GM12875 (cell line): ENCODE results near the gene CACNG1.

Experiments used
- H3K4me3 ChIP-seq: one replicate; pipeline ENCODE4 v1.5.1; 2011; ENCODE audit warnings: low read depth, low read length, control low read depth
- TF ChIP-seq, protein P1 (sequence below): IDR thresholded peaks from 2 replicates; pipeline ENCODE4 v1.5.1; 2011; ENCODE audit warnings: low read depth, mild to moderate bottlenecking, control low read depth, inconsistent platforms, low read length, moderate library complexity, borderline replicate concordance; ENCODE audit not compliant: insufficient read depth

The CACNG1 gene, protein sequence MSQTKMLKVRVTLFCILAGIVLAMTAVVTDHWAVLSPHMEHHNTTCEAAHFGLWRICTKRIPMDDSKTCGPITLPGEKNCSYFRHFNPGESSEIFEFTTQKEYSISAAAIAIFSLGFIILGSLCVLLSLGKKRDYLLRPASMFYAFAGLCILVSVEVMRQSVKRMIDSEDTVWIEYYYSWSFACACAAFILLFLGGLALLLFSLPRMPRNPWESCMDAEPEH

DNA sequence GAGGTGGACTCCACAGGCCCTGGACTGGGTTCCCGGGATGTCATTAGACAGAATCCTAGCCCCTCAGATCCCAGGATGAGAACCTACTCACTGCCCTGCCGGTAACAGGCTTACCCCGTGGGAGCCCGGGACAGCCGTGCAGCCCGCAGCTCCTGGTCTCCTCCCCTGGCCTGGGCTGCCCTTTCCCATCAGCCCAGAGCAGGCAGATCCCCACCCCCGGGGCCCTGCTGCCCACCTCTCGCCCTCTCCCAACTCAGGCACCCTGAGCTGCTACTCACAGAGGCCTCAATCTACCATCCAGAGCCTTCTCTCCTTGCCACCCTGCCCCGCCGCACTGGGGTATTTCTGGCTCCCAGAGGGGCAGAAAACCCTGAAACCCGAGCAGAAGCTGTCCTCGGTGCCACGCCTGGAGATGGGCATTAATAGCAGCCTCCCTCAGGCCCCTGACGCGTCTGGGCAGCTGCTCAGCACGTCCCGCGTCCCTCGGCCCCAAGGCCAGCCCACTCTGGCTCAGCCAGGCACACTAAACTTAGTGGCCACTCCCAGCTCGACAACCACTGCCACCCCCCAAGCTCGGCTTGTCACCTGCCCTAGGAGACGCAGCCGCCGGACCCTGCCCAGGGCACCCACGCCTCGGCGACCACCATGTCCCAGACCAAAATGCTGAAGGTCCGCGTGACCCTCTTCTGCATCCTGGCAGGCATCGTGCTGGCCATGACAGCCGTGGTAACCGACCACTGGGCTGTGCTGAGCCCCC, at the start of gene CACNG1:
CACNG1 (plus strand) TSS at position 539 of the 757 bp plus-strand sequence; CDS start at position 646, 107 bp downstream.
- TF ChIP-seq, protein P1, sequence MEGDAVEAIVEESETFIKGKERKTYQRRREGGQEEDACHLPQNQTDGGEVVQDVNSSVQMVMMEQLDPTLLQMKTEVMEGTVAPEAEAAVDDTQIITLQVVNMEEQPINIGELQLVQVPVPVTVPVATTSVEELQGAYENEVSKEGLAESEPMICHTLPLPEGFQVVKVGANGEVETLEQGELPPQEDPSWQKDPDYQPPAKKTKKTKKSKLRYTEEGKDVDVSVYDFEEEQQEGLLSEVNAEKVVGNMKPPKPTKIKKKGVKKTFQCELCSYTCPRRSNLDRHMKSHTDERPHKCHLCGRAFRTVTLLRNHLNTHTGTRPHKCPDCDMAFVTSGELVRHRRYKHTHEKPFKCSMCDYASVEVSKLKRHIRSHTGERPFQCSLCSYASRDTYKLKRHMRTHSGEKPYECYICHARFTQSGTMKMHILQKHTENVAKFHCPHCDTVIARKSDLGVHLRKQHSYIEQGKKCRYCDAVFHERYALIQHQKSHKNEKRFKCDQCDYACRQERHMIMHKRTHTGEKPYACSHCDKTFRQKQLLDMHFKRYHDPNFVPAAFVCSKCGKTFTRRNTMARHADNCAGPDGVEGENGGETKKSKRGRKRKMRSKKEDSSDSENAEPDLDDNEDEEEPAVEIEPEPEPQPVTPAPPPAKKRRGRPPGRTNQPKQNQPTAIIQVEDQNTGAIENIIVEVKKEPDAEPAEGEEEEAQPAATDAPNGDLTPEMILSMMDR: no peak
- H3K4me3 ChIP-seq: no peak within 1 kb of the TSS

DNA sequence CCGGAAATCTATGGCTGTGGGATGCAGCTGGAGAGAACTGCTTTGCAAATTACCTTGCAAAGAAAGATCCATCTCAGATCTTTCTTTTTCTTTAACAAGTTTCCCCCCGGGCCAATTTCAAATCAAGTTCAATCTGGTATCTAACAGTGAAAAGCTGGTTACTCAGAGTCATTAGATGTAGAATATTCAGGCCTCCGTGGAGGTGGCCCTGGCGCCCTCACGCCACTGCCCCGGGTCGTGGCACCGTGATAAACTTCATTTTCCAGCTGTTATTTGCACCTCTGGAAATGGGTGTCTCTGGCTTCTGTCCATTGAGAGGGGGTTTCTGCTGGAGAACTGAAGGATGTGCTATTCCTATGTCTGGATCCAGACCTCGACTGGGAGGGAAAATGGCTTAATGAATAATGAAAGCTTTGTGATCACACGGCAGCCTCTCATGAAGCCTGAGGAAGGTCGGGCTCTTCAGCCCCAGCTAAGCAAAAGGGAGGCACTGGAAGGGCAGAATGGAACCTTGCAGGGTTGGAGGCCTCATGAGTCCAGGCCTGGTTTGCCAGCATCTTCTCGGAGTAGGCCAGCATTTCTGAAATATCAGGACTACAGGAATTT, 49.3 kb upstream of the CACNG1 start:
- no peak overlapping the region for H3K4me3 ChIP-seq
- TF ChIP-seq, protein P1: no peak

DNA sequence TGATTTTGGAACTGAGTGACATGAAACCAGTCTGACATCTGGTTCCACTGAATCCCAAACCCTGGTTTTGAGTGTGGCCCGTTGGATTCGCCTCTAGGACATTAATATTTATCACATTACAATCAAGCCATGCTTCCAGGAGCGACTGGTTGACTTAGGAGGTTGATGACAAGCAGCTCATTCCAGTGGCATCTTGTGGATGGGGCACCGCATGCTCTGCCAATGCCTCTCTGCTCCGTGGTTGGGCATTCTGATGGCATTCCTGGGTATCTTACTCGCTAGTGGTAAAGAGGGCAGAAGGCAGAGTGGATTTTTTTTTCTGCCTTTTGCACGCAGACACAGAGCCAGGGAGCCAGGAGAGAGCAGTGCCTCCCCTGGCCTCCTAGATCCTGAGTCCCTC, 48.4 kb upstream of the CACNG1 start:
- TF ChIP-seq, protein P1: no peak

DNA sequence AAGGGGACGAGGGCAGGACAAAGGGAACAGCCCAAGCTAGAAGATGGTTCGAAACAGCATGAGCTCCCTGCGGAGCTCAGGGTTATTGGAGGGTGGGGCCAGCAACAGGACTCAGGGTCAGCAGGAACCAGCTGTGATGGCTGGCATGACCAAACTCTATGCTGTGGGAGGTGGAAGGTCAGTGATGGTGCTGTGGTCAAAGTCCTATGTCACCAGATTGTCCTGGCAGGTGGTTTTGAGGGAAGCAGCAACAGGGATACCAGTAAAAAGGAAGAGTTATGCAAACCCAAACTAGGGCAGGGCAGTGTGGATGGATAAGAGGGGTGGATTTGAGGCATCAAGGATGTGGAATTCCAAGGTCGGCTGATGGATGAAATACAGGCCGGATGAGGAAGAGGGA, 47.4 kb upstream of the CACNG1 start:
- TF ChIP-seq, protein P1: no peak
- H3K4me3 ChIP-seq: no peak overlapping the region

More for the DNA sequence above, 48.4 kb upstream of the CACNG1 start:
- no peak overlapping the region for H3K4me3 ChIP-seq

DNA sequence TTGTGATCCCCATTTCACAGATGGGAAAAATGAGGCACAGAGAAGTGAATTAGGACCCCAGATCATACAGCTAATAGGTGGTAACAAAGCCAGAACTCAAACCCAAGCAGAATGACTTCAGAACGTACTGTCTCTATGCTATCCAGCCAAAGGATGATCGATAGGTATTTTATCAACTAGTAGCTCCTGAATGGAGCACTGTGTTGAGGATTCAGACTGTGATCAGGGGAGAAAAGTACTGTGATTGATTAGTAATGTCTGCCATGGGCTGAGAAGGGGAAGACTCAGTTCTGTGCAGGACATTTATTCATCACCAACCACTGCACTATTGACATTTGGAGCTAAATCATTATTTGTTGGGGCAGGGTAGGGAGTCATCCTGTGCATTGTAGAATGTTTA, 41.1 kb upstream of the CACNG1 start:
- H3K4me3 ChIP-seq: no peak overlapping the region
- TF ChIP-seq, protein P1: no peak

DNA sequence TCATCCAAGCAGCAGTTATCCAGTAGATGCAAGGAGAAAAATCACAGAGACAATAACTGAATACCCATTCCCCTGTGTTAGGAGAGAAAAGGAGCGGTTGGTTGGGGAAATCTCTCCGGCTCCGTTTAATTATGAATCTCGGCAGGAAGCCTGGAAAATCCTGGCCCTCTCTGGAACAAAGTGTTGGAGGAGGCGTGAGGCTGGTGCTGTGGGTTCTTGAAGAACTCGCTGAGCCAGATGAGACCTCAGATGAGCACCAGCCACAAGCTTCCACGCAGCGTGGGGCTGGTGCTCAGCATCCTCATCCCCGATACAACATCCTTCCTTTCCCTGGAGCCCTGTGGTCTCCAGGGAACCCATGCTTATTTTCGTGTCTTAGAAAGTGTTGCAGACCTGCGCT, 40.2 kb upstream of the CACNG1 start:
- no peak overlapping the region for H3K4me3 ChIP-seq
- TF ChIP-seq, protein P1: no peak
